Measurements from ENCODE around the gene FOXP1. TPM values are rescaled to one million over a fixed set of nuclear protein-coding genes. Genes with fewer than 3 reads are reported as not detected.
A peak's percentile ranks its signal among the peaks of the same experiment; 100 is the strongest.

Gene FOXP1
- total RNA-seq, 1 donor from 2014 or later: 107 TPM

- no peaks in the 10 kb centered on the region for H3K27me3 ChIP-seq (ENCODE audit: insufficient read depth, low read length)
- H3K9me3 ChIP-seq (ENCODE audit: insufficient read depth, low read depth, low read length): no peaks in the 10 kb centered on the region
- H3K36me3 Mint-ChIP-seq (ENCODE audit: low read depth, unreplicated experiment): peaks cover 1% of the 10 kb centered on the region
- TF ChIP-seq CTCF (IDR thresholded peaks at IDR 0.05; ENCODE audit: insufficient read depth, low read depth, low read length): no peak
- TF ChIP-seq EZH2 (IDR thresholded peaks at IDR 0.05; ENCODE audit: insufficient read depth, low read length): no peak
- DNase-seq (ENCODE audit: low read depth): no peak
- H3K9ac ChIP-seq (ENCODE audit: low read length): no peak overlapping the region
- H3K27me3 Mint-ChIP-seq (ENCODE audit: low read depth, unreplicated experiment): no peaks in the 10 kb centered on the region
- H3K4me3 Mint-ChIP-seq (ENCODE audit: unreplicated experiment): no peak overlapping the region
- H4K20me1 ChIP-seq (ENCODE audit: insufficient read depth, low read length): no peaks in the 10 kb centered on the region
- H3K27ac Mint-ChIP-seq (ENCODE audit: unreplicated experiment): no peak overlapping the region
- H3K4me2 ChIP-seq (ENCODE audit: low read length): no peak overlapping the region
- H3K4me1 ChIP-seq (ENCODE audit: insufficient read depth, low read length): peaks cover 33% of the 10 kb centered on the region
- H3K4me3 ChIP-seq (ENCODE audit: insufficient read depth, low read depth, low read length): no peak overlapping the region
- peaks cover 36% of the 10 kb centered on the region for H3K4me1 Mint-ChIP-seq (ENCODE audit: low read depth, unreplicated experiment)
- H3K9me3 Mint-ChIP-seq (ENCODE audit: unreplicated experiment): no peaks in the 10 kb centered on the region
- peaks cover 26% of the 10 kb centered on the region for H3K79me2 ChIP-seq (ENCODE audit: insufficient read depth, low read length)
- H3K36me3 ChIP-seq (ENCODE audit: insufficient read depth, low read length): no peaks in the 10 kb centered on the region
- H3K27ac ChIP-seq (ENCODE audit: low read depth, low read length): no peak overlapping the region
- no peak for FAIRE-seq
- H2AFZ ChIP-seq (ENCODE audit: low read depth, low read length): no peak overlapping the region
Measured at GRCh38 chr3:71589132-71589531, 5.6 kb upstream of the FOXP1 start.

GRCh38 chr3:71587958-71588357, 4.4 kb upstream of the FOXP1 start:
- Histone ChIP-seq H3K36me3 (ENCODE audit: insufficient read depth, low read length) (no peaks in the 10 kb centered on the region), H3K79me2 (ENCODE audit: insufficient read depth, low read length) (peaks cover 35% of the 10 kb centered on the region), H4K20me1 (ENCODE audit: insufficient read depth, low read length) (no peaks in the 10 kb centered on the region), H3K4me2 (ENCODE audit: low read length) (no peak overlapping the region), H2AFZ (ENCODE audit: low read depth, low read length) (no peak overlapping the region), H3K4me3 (ENCODE audit: insufficient read depth, low read depth, low read length) (no peak overlapping the region), H3K27ac (ENCODE audit: low read depth, low read length) (no peak overlapping the region), H3K9ac (ENCODE audit: low read length) (peak overlapping the region; percentile 36), H3K9me3 (ENCODE audit: insufficient read depth, low read depth, low read length) (no peaks in the 10 kb centered on the region), H3K27me3 (ENCODE audit: insufficient read depth, low read length) (no peaks in the 10 kb centered on the region), H3K4me1 (ENCODE audit: insufficient read depth, low read length) (peaks cover 33% of the 10 kb centered on the region)
- no peak for FAIRE-seq
- Mint-ChIP-seq H3K9me3 (ENCODE audit: unreplicated experiment) (no peaks in the 10 kb centered on the region), H3K4me1 (ENCODE audit: low read depth, unreplicated experiment) (peaks cover 34% of the 10 kb centered on the region), H3K27me3 (ENCODE audit: low read depth, unreplicated experiment) (no peaks in the 10 kb centered on the region), H3K4me3 (ENCODE audit: unreplicated experiment) (no peak overlapping the region), H3K36me3 (ENCODE audit: low read depth, unreplicated experiment) (peaks cover 1% of the 10 kb centered on the region), H3K27ac (ENCODE audit: unreplicated experiment) (peak overlapping the region; percentile 34)
- DNase-seq (ENCODE audit: low read depth): peak; percentile 8
- no peak for TF ChIP-seq EZH2 (IDR thresholded peaks at IDR 0.05; ENCODE audit: insufficient read depth, low read length)
- TF ChIP-seq CTCF (IDR thresholded peaks at IDR 0.05; ENCODE audit: insufficient read depth, low read depth, low read length): no peak

GRCh38 chr3:71586810-71587242, 3.3 kb upstream of the FOXP1 start:
- Mint-ChIP-seq H3K27ac (ENCODE audit: unreplicated experiment) (no peak overlapping the region), H3K27me3 (ENCODE audit: low read depth, unreplicated experiment) (no peaks in the 10 kb centered on the region), H3K36me3 (ENCODE audit: low read depth, unreplicated experiment) (peaks cover 1% of the 10 kb centered on the region), H3K4me3 (ENCODE audit: unreplicated experiment) (peak overlapping the region; percentile 55), H3K4me1 (ENCODE audit: low read depth, unreplicated experiment) (peaks cover 32% of the 10 kb centered on the region), H3K9me3 (ENCODE audit: unreplicated experiment) (no peaks in the 10 kb centered on the region)
- Histone ChIP-seq H3K4me1 (ENCODE audit: insufficient read depth, low read length) (peaks cover 33% of the 10 kb centered on the region), H4K20me1 (ENCODE audit: insufficient read depth, low read length) (no peaks in the 10 kb centered on the region), H3K27ac (ENCODE audit: low read depth, low read length) (no peak overlapping the region), H3K9ac (ENCODE audit: low read length) (no peak overlapping the region), H2AFZ (ENCODE audit: low read depth, low read length) (no peak overlapping the region), H3K79me2 (ENCODE audit: insufficient read depth, low read length) (peaks cover 46% of the 10 kb centered on the region), H3K4me2 (ENCODE audit: low read length) (peak overlapping the region; percentile 88), H3K4me3 (ENCODE audit: insufficient read depth, low read depth, low read length) (no peak overlapping the region), H3K27me3 (ENCODE audit: insufficient read depth, low read length) (no peaks in the 10 kb centered on the region), H3K9me3 (ENCODE audit: insufficient read depth, low read depth, low read length) (no peaks in the 10 kb centered on the region), H3K36me3 (ENCODE audit: insufficient read depth, low read length) (no peaks in the 10 kb centered on the region)
- DNase-seq (ENCODE audit: low read depth): no peak
- TF ChIP-seq EZH2 (IDR thresholded peaks at IDR 0.05; ENCODE audit: insufficient read depth, low read length) (no peak), CTCF (IDR thresholded peaks at IDR 0.05; ENCODE audit: insufficient read depth, low read depth, low read length) (no peak)
- no peak for FAIRE-seq

All from astrocyte (in vitro differentiated cells and primary cell).